Inflammatory macrophage (primary cell): ENCODE data around the gene TSPAN19.
A peak's percentile ranks its signal among the peaks of the same experiment; 100 is the strongest.
"Not testable (repeated sequence)": the region's sequence is repeated elsewhere in the genome, so short reads cannot be mapped to it uniquely, and the experiment has no call there.

ENCODE experiments used
- DNase-seq, 2 donors: peaks; one replicate each; pipeline ENCODE4 v3.0.0-alpha.2; 2020 to 2022
- total RNA-seq, 18 experiments: gene quantifications; one replicate each; lab custom pipeline; 2026; ENCODE audit warnings: mixed read lengths in 6 of 18, inconsistent platforms in 2 of 18; lab: John Stamatoyannopoulos, UW

Gene TSPAN19
- total RNA-seq = 0 to 0.17 (median 0) reads per million in 18 experiments

GRCh38 chr12:85036234-85036707 lies at the start of gene TSPAN19, which contains the start of gene LRRIQ1:
TSS of gene TSPAN19 (minus strand) at chr12:85036277. CDS start at chr12:85029946, 6,331 bp downstream.
TSS of gene LRRIQ1 (plus strand) at chr12:85036351. CDS start at chr12:85038177, 1,826 bp downstream.
- DNase-seq = peak in 1 of 2 donors; percentile 37

DNA sequence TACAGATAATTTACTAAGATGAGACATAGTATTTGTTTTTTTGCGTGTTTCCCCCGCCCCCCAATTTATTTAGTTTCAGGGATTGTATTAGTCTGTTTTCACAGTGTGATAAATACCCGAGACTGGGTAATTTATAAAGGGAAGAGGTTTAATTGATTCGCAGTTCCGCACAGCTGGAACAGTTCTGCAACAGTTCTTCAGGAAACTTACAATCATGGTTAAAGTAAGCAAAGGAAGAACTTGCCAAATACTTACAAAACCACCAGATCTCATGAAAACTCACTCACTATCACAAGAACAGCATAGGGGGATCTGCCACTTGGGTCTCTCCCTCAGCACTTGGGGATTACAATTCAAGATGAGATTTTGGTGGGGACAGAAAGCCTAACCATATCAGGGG lies 49.0 kb upstream of the TSPAN19 start:
- no peak for DNase-seq

- peak in 1 of 2 donors; percentile 13 for DNase-seq
Observed at GRCh38 chr12:85076688-85077430, 40.8 kb upstream of the TSPAN19 start.

GRCh38 chr12:85072826-85073225 lies 36.7 kb upstream of the TSPAN19 start:
- DNase-seq = no peak

- no peak for DNase-seq
Observed at GRCh38 chr12:85065837-85066482, 29.9 kb upstream of the TSPAN19 start.

DNA sequence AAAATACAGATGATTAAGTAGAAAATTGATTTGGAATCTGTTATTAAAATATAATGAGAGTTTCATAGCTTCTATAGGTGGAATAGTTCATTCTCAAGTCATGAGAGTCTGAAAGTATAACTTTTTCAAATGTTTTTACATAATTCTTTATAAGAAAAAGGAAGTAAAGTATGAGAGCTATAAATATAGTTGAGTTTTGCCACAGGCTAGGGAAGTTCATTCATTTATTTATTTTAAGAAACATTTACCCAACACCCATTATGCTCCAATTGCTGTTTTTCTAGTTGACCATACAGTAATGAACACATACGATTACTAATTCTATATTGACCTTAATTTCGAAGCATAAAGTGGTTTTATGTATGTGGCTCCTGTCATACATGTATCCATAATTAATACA lies 24.8 kb upstream of the TSPAN19 start:
- peak in 1 of 2 donors; percentile 58 for DNase-seq

DNA sequence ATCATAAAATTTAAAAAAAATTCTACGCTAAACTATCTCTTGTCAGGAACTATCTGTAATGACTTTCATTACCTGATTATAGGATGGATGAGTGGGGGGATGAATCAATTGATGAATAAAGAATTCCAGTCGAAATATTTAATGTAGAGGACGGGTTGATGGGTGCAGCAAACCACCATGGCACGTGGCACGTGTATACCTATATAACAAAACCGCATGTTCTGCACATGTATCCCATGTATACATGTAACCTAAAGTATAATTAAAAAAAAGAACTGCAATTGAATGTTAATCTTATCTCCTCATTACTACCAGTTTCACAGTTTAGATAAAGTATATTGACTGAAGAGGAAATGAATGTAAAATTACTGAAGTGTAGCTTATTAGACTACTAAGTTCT lies 23.5 kb upstream of the TSPAN19 start:
- DNase-seq = no peak

DNA sequence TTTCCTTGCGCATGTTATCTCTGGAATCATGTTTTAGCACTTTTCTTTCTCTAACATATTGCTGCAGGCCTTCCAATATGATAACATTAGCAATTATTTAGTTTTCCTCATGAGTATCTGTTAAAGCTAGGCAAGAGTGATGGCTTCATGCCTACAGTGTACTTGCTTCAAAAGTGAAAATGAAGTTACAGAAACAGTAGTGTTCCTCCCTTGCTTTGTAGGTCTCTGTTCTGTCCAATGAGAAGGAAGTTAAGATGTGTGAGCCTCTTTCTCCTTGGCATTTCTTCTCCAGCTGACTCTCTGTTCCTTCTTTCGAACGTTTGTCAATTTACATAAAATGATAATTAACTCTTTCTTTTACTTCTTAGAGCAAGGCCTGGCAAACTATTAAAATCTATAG lies 22.3 kb upstream of the TSPAN19 start:
- no peak for DNase-seq

DNA sequence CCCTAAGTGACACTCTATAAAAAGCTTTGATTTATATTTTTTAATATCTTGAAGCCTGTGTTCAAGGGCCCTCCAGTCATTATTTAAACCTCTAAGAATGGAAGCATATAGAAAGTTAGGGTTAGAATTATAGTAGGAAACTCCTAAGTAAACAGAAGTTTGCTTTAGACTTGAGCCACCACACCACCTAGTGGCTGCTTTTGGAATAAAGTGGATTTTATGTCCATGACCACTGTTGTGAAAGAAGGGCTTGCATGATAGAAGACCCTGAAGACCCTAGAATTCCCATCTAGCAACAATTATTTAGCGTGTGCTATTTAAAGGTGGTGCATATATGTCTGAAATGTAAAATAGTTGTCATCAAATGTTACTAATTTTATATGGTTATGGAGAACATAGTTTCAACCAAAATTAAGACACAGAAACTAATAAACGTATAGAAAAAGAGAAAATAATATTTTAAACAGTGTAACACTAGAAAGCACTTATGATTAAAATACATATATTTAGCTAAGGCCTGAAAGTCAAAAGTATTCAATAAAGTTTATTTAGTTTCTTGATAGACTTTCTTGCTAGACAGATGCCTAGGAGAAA lies 21.4 kb upstream of the TSPAN19 start:
- peak; percentile 69 to 73 for DNase-seq

DNA sequence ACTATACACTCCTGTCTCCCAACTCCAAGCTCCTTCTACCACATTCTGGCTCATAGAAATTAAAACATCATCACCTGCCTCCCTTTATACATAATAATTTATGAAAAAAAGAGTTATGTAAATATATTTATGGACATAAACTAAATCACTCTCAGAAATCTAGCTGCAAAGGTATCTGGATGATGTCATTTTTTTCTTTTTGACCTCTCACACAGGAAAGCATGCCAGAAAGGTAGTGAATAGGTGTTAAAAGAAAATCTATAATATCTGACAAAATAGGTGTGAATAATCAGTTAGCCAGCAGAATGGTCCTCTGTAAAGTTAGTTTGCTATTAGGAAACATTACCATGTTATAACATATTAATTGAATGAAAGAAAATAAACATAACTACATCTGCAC lies 7.8 kb upstream of the TSPAN19 start:
- DNase-seq = no peak

GRCh38 chr12:85041395-85041794 lies 5.3 kb upstream of the TSPAN19 start:
- no peak for DNase-seq

GRCh38 chr12:85036733-85037132 lies 656 bp upstream of the TSPAN19 start:
- no peak for DNase-seq

DNA sequence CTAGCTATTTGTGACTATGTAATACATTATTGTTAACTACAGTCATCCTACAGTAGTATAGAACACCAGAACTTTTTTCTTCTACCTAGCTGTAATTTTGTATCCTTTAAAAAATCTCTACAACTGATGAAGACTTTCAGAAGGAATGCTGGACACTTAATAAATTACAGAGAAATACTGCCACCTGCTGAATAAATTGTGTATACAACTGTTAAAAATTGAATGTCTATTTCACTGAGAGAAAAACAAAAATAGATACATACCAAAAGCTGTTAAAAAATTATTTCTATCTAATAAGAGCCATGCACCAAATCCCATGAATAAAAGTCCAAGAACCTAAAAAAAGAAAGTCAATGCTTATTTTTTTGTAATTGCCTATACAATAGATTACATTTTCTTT lies 6.6 kb downstream of the TSPAN19 start:
- peak in 1 of 2 donors; percentile 14 for DNase-seq

GRCh38 chr12:85018098-85018497 lies 18.0 kb downstream of the TSPAN19 start:
- no peak for DNase-seq

DNA sequence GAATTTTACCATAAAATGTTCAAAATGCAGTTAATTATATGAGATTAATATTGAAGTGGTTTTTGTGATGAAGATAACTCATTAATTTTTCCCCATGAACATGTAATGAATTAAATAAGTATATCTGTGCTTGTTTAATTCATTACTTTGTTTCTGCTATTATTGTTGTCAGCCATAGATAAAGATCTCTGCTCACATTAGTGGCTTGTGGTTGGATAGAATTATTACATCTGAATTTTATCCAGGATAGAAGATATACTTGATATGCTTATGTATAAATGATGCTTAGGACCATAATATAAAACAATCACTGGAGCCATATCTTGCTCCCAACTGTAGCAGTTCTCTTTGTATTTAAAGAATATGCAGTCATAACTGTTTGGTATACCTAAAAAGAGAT lies 18.5 kb downstream of the TSPAN19 start:
- no peak for DNase-seq

DNA sequence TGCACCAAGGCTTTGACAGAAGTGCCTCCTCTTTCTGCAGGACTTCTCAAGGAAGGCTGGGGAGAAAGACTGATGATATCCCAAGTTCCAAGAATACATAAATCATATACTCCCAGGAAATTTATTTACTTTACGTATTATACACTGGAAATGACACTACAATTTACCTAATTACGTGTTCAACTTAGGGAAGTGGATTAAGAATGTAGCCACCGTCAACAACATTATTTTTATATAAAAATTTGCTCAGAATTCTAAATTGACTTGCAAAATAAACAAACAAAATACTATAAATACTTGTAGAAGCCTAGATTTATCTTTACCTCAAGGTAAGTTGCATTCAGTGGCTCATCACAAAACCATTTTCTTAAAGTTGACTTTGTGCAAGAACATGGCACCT lies 18.9 kb downstream of the TSPAN19 start:
- no peak for DNase-seq

GRCh38 chr12:85016413-85016812 lies 19.7 kb downstream of the TSPAN19 start:
- no peak for DNase-seq

- no peak for DNase-seq
Observed at GRCh38 chr12:85007836-85008235, 28.2 kb downstream of the TSPAN19 start.

- no peak for DNase-seq
Observed at GRCh38 chr12:85006206-85006605, 29.9 kb downstream of the TSPAN19 start.

- no peak for DNase-seq
Observed at GRCh38 chr12:85005615-85006014, 30.5 kb downstream of the TSPAN19 start.

- DNase-seq = not testable (repeated sequence)
Observed at GRCh38 chr12:85005047-85005446, 31.0 kb downstream of the TSPAN19 start.

GRCh38 chr12:85004204-85004603 lies 31.9 kb downstream of the TSPAN19 start:
- DNase-seq = no peak

- DNase-seq = no peak
Observed at GRCh38 chr12:85002778-85003296, 33.2 kb downstream of the TSPAN19 start.
